HCT116 (cell line): Measurements from ENCODE around the gene SIPA1L3. TPM values are rescaled to one million over a fixed set of nuclear protein-coding genes. Genes with fewer than 3 reads are reported as not detected.

ENCODE experiments used
- ATAC-seq: fragments of 200-7000 bp; cut with Tn5 transposase; 2 replicates; pipeline ENCODE4 v1.9.1; 2020; ENCODE audit warnings: mild to moderate bottlenecking, moderate library complexity
- BruUV-seq: library from RNA; stranded (reverse); fragments of 400-500 nt; replicated peaks from 2 replicates; lab custom pipeline; 2021; lab: Mats Ljungman, UMichigan
- CTCF ChIA-PET: fragments of 300-600 bp; sonication (Branson Sonifier 250); formaldehyde crosslinking; loops from one replicate; lab custom pipeline; 2021; ENCODE audit warnings: antibody characterized with exemption; lab: Charles Lee
- POLR2A ChIA-PET: fragments of 300-600, 350-600 bp; sonication (Branson Sonifier 250); formaldehyde crosslinking; loops from one replicate; lab custom pipeline; 2021; ENCODE audit warnings: antibody characterized with exemption; lab: Charles Lee
- RAD21 ChIA-PET, 2 experiments: fragments of 300-600 bp; sonication (Branson Sonifier 250); formaldehyde crosslinking; loops; one replicate each; lab custom pipeline; 2023; ENCODE audit warnings: low total read pairs in 2 of 2; ENCODE audit not compliant: uncharacterized antibody in 2 of 2, unreplicated experiment in 2 of 2, low non-redundant PET in 1 of 2; lab: Charles Lee
- DNase-seq: peaks from one replicate; pipeline ENCODE4 v3.0.0-alpha.2; 2010; ENCODE audit warnings: low read depth, low spot score
- H2AFZ ChIP-seq: fragments of 200-600 bp; shearing (Covaris generic), sonication (generic); 2 replicates; pipeline ENCODE4 v1.6.1; 2017; ENCODE audit warnings: low read depth, mixed run types, mixed read lengths, antibody characterized with exemption, low read length; ENCODE audit not compliant: poor library complexity, severe bottlenecking
- H3K27ac ChIP-seq: 2 replicates; pipeline ENCODE4 v1.5.1; 2012; ENCODE audit warnings: low read depth, low read length
- H3K27me3 ChIP-seq: fragments of 200-600 bp; sonication (generic); 2 replicates; pipeline ENCODE4 v1.6.1; 2016; ENCODE audit warnings: mixed run types, low read length, mixed read lengths; ENCODE audit not compliant: insufficient read depth
- H3K36me3 ChIP-seq, 2 experiments: fragments of 200-500 bp in 1 of 2; fragments of 200-600 bp in 1 of 2; sonication (Bioruptor generic) in 1 of 2; sonication (generic) in 1 of 2; 2 replicates each; pipeline versions ENCODE4 v1.5.1 to v1.6.1; 2014 to 2016; ENCODE audit warnings: low read length in 2 of 2, inconsistent platforms in 1 of 2, mixed read lengths in 1 of 2, mixed run types in 1 of 2; ENCODE audit not compliant: insufficient read depth in 2 of 2, control insufficient read depth in 1 of 2
- H3K4me1 ChIP-seq, 2 experiments: fragments of 200-600 bp in 1 of 2; sonication (generic) in 1 of 2; 2 replicates each; pipeline versions ENCODE4 v1.5.1 to v1.6.1; 2012 to 2017; ENCODE audit warnings: low read length in 2 of 2, inconsistent platforms in 1 of 2, mild to moderate bottlenecking in 1 of 2, mixed read lengths in 1 of 2, mixed run types in 1 of 2, moderate library complexity in 1 of 2; ENCODE audit not compliant: insufficient read depth in 2 of 2, control insufficient read depth in 1 of 2
- H3K4me2 ChIP-seq: fragments of 200-600 bp; sonication (generic); 2 replicates; pipeline ENCODE4 v1.6.1; 2017; ENCODE audit warnings: mixed run types, low read length, mixed read lengths
- H3K4me3 ChIP-seq, 2 experiments: fragments of 200-600 bp in 1 of 2; sonication (generic) in 1 of 2; replicated peaks in 1 of 2; 2 replicates each; pipeline ENCODE4 v1.5.1; 2011 to 2016; ENCODE audit warnings: low read length in 2 of 2, control low read depth in 1 of 2, low read depth in 1 of 2, mild to moderate bottlenecking in 1 of 2, mixed read lengths in 1 of 2, mixed run types in 1 of 2
- H3K79me2 ChIP-seq: fragments of 200-600 bp; sonication (generic); 2 replicates; pipeline ENCODE4 v1.6.1; 2017; ENCODE audit warnings: mild to moderate bottlenecking, mixed run types, low read length, moderate library complexity, mixed read lengths; ENCODE audit not compliant: insufficient read depth
- H3K9ac ChIP-seq: fragments of 200-600 bp; sonication (generic); 2 replicates; pipeline ENCODE4 v1.6.1; 2016; ENCODE audit warnings: low read length, mixed read lengths
- H3K9me2 ChIP-seq: fragments of 200-600 bp; sonication (generic), shearing (Covaris generic); 2 replicates; pipeline ENCODE4 v1.6.1; 2017; ENCODE audit warnings: mixed run types, mild to moderate bottlenecking, moderate library complexity; ENCODE audit not compliant: insufficient read depth
- H3K9me3 ChIP-seq, 2 experiments: fragments of 200-500 bp in 1 of 2; fragments of 200-600 bp in 1 of 2; sonication (Bioruptor generic) in 1 of 2; sonication (generic) in 1 of 2; 2 replicates each; pipeline ENCODE4 v1.6.1; 2014 to 2017; ENCODE audit warnings: low read length in 2 of 2, mixed read lengths in 2 of 2, inconsistent platforms in 1 of 2, low read depth in 1 of 2, mild to moderate bottlenecking in 1 of 2, mixed run types in 1 of 2, moderate library complexity in 1 of 2; ENCODE audit not compliant: control insufficient read depth in 1 of 2, insufficient read depth in 1 of 2
- H4K20me1 ChIP-seq: fragments of 200-600 bp; sonication (generic), shearing (Covaris generic); 2 replicates; pipeline ENCODE4 v1.6.1; 2017; ENCODE audit warnings: mixed run types, mild to moderate bottlenecking, moderate library complexity; ENCODE audit not compliant: insufficient read depth
- ATF3 ChIP-seq: IDR thresholded peaks from 2 replicates; pipeline ENCODE4 v1.6.1; 2012
- CBX3 ChIP-seq: IDR thresholded peaks from 2 replicates; pipeline ENCODE4 v1.6.1; 2012; ENCODE audit warnings: low read depth
- CEBPB ChIP-seq: IDR thresholded peaks from 2 replicates; pipeline ENCODE4 v1.6.1; 2012; ENCODE audit warnings: low read depth
- EGR1 ChIP-seq: IDR thresholded peaks from 2 replicates; pipeline ENCODE4 v1.6.1; 2012; ENCODE audit warnings: low read depth
- ELF1 ChIP-seq: IDR thresholded peaks from 2 replicates; pipeline ENCODE4 v1.6.1; 2012; ENCODE audit warnings: low read depth, borderline replicate concordance
- EZH2 ChIP-seq: fragments of 200-600 bp; sonication (generic); IDR thresholded peaks from 2 replicates; pipeline ENCODE4 v1.6.1; 2017; ENCODE audit warnings: antibody characterized with exemption, mixed run types
- EZH2phosphoT487 ChIP-seq: fragments of 200-600 bp; IDR thresholded peaks from 2 replicates; pipeline ENCODE4 v1.6.1; 2018; ENCODE audit warnings: antibody characterized with exemption, borderline replicate concordance
- FOSL1 ChIP-seq: IDR thresholded peaks from 2 replicates; pipeline ENCODE4 v1.6.1; 2012; ENCODE audit warnings: low read depth
- MAX ChIP-seq: IDR thresholded peaks from 2 replicates; pipeline ENCODE4 v1.6.1; 2012
- RAD21 ChIP-seq: IDR thresholded peaks from 2 replicates; pipeline ENCODE4 v1.6.1; 2012; ENCODE audit warnings: low read depth, mild to moderate bottlenecking
- REST ChIP-seq: IDR thresholded peaks from 2 replicates; pipeline ENCODE4 v1.6.1; 2012; ENCODE audit warnings: low read depth
- SIN3A ChIP-seq: IDR thresholded peaks from 2 replicates; pipeline ENCODE4 v1.6.1; 2012; ENCODE audit warnings: low read depth
- SP1 ChIP-seq: IDR thresholded peaks from 2 replicates; pipeline ENCODE4 v1.6.1; 2012; ENCODE audit warnings: low read depth
- SRF ChIP-seq: IDR thresholded peaks from 2 replicates; pipeline ENCODE4 v1.6.1; 2012; ENCODE audit warnings: low read depth
- TCF7L2 ChIP-seq: IDR thresholded peaks from 2 replicates; pipeline ENCODE4 v1.7.0; 2011; ENCODE audit warnings: borderline replicate concordance, inconsistent platforms; ENCODE audit not compliant: insufficient read depth, insufficient read length; ENCODE audit errors: extremely low read depth
- ZBTB33 ChIP-seq: IDR thresholded peaks from 2 replicates; pipeline ENCODE4 v1.6.1; 2011; ENCODE audit warnings: mild to moderate bottlenecking, low read length, moderate library complexity; ENCODE audit not compliant: insufficient replicate concordance; ENCODE audit errors: extremely low read depth
- ZNF274 ChIP-seq: fragments of 200-500 bp; sonication (Bioruptor generic); IDR thresholded peaks from 2 replicates; pipeline ENCODE4 v1.6.1; 2014; ENCODE audit warnings: mild to moderate bottlenecking, low read depth, low read length, inconsistent platforms
- intact Hi-C: fragments of 100-400 bp; cut with micrococcal nuclease; formaldehyde crosslinking; loops from 2 replicates; pipeline ENCODE4 v1.10.0; 2022
- total RNA-seq: library from RNA; stranded (reverse); gene quantifications from one replicate; pipeline ENCODE4 v1.2.1, GENCODE V29; 2021; ENCODE audit not compliant: unreplicated experiment

SIPA1L3 gene
- total RNA-seq, 1 experiment from 2014 or later, result 41.8 TPM

- ATAC-seq (no peak), DNase-seq (no peak)
- no peak overlapping the region for H3K9ac ChIP-seq
- peaks cover 0 to 25% of the 10 kb centered on the region in 2 experiments; a peak in 2 of 4 replicates for H3K36me3 ChIP-seq
- no peak overlapping the region for H3K4me2 ChIP-seq
- H3K9me3 ChIP-seq, result no peaks in the 10 kb centered on the region; a peak in 1 of 4 replicates
- no peaks in the 10 kb centered on the region; the same call in 1 of the 2 replicates for H3K79me2 ChIP-seq
- no peaks in the 10 kb centered on the region for H3K9me2 ChIP-seq
- intact Hi-C loops, result no loop called here
- BruUV-seq, result no TSS peak
- H4K20me1 ChIP-seq, result no peaks in the 10 kb centered on the region
- H3K4me3 ChIP-seq, result no peak overlapping the region
- H3K4me1 ChIP-seq, result peaks cover 3 to 4% of the 10 kb centered on the region in 2 experiments; a peak in 3 of 4 replicates
- H3K27ac ChIP-seq, result no peak overlapping the region
- ChIA-PET POLR2A (no interaction called here), RAD21 (no interaction called here), CTCF (no interaction called here)
- no peak overlapping the region for H2AFZ ChIP-seq
- no peak for TF ChIP-seq CEBPB
- TF ChIP-seq ZBTB33, result no peak
- TF ChIP-seq ATF3, result no peak
- TF ChIP-seq CBX3, result no peak
- TF ChIP-seq ZNF274, result no peak
- no peak for TF ChIP-seq SRF
- no peak for TF ChIP-seq REST
- no peak for TF ChIP-seq TCF7L2
- no peak for TF ChIP-seq EZH2
- TF ChIP-seq EGR1, result no peak
- no peak for TF ChIP-seq SIN3A
- TF ChIP-seq MAX, result no peak
- TF ChIP-seq ELF1, result no peak
- no peak for TF ChIP-seq FOSL1
- no peak for TF ChIP-seq EZH2phosphoT487
- TF ChIP-seq SP1, result no peak
- no peak for TF ChIP-seq RAD21
- no peaks in the 10 kb centered on the region for H3K27me3 ChIP-seq
These were observed 194.7 kb downstream of the SIPA1L3 start for GRCh38 chr19:38101723-38102122.
